Suppressor macrophage treated with lipopolysaccharide for 4 hours (primary cell): Measurements from ENCODE around the gene NTNG1.

ENCODE experiments used
- DNase-seq: peaks from one replicate; pipeline ENCODE4 v3.0.0-alpha.2; 2020

Gene NTNG1

DNA sequence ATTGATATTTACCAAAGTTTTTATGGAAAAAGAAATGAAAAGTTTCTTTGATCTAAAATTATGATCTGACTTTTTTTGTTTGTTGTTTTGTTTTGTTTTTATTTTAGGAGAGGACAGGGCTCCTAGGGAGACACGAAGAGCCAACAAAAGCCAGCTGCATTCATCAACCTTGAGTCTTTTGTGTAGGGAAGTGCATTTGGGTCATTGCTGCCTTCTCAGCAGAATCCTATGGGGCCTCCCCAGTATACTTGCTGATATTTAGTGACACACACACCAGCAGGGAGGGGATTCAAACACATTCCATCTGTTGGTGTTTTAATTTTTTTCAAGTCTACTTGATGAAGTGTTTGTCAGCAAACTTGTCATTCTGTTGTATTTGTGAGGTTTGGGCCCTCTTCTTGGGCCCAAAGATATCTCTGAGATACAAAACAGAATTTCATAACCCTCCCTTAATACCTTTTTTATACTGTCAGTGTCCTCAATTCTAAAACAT, 203.5 kb downstream of the NTNG1 start:
- no peak for DNase-seq

DNA sequence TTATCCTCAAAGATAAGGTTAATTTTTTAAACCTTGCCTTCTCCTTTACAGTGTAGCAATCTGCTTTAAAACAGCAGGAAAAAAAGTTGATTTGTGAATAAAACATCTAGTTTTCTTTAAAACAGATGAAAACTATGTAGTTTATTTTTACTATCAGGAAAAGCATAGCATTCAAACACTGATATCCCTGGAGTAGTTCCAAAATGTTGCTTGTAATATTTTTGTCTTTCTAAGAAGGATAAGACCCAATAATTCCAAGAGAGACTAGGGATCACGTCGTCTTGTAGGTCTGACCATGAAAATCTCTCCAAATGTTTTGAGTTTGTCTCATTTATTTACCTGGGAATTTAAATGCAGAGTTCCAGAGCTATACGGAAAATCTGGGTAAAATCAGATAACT, 204.0 kb downstream of the NTNG1 start:
- DNase-seq: no peak

DNA sequence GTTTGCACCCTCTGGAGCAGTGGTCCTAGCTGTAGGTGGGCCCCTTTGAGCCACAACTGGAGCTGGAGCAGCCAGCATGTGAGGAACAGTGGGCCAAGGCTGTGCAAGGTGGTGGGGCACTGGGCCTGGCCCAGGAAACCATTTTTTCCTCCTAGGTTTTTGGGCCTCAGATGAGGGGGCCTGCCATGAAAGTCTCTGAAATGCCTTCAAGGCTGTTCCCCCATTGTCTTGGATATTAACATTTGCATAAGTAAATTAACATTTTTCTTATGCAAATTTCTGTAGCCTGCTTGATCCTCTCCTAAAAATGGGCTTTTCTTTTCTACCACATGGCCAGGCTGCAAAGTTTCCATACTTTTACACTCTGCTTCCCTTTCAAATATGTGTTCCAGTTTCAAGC, 212.0 kb downstream of the NTNG1 start:
- no peak for DNase-seq

DNA sequence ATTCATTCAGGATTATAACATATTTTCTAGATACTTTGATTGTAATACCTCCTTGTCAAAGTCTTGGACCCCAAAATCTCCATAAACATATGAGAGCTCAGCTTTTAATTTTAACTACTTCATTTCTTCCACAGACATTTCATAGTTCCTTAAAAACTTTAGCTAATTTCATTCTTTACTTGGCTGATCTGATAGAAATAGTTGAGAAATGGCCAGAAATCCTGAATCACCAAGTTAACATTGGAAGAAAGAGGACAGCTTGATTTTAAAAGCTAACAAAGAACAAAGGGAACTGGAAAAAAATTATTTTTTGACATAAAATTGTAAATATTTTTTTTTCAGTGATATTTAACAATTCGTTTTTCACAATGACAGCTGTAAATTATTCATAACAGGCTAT, 216.5 kb downstream of the NTNG1 start:
- no peak for DNase-seq

DNA sequence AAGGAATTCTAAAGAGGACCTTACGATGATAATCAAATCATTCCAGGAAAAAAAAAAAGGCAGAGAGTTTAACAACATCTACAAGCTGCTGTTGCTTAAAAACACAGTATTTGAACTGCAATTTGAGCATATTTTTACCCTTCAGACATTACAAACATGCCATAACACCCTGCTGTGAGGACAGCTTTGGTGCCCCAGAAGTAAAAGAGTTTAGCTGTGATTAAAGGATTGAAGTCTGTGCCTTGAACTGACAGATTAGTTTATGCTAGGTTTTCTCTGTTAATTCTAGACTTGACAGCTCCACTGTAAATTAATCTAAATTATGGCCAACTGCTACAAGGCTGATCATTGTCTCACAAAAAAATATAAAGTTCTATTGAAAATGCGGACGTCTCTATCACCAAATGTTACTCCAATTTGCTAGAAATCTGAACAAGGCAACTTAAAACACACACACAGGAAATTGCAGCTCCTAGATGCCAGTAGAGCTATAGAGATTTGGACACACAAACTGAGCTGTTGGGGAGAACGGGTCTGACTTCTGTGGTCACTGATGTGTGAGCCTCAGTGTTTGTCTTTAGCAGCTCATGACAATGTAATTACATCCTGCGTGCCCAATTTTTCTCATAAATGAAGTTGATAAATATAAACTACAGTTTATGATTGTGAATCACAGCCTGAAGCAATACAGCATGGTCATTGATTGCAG, 217.9 kb downstream of the NTNG1 start:
- DNase-seq: no peak

DNA sequence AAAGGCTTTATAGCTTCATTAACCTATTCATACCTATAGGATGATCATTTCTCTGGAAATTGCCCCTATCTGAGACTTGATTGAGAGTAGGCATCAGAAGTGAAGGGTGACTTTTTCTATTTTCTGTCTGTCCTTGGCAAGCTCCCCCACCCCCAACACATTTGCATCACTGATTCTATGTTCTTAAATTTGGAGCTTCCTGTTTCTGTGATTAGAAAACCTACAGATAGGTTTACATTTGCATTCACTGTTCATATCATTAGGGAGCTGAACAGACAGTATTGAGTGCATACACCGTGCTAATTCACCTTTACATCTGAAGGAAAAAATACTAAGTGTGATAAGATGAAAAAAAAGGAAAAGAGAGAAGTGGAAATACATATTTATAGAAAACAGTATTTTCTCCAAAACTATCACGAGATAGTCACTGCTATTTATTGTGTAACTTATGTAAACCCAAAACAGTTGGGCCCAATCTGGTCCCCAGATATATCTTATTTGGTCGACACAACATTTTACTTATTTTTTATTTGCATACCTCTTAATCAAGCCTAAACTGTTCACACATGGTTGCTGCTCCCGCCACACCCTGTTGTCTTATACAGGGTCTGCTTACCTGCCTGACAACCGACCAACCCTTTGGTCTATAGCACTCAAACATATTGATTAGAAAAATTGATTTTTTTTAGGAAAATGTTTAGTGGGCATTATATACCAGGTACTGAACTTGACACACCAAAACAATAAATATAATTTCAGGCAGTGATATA, 218.8 kb downstream of the NTNG1 start:
- DNase-seq: no peak

DNA sequence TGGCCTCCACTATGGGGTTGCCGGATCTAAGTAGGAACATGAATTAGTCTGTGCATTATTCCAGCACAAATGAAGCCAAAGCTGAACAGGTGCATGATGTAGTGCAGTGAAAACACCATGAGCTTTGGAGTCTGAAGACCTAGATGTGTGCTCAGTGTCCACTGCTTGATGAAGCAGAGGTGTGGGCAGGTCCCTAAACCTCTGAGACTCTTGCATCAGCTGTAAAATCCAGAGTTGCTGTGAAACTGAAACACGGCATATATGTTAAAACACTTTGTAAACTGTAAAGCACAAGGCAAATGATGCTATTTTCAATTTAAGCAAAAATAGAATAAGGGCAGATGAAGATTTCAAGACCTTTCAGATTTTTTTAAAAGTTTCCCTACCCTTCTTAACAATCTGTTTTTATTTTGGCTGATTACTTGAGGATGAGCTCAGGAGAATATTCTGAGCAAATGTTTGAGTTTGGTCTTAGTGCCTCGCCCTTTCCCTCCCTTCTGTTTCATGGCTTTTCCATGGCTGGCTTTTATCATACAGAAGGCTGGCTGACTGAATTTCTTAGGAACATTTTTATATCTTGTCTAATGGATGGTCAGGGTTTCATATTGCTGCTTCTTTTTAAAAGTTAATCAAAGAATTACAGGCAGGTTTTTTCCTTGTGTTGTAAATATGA, 221.8 kb downstream of the NTNG1 start:
- no peak for DNase-seq

DNA sequence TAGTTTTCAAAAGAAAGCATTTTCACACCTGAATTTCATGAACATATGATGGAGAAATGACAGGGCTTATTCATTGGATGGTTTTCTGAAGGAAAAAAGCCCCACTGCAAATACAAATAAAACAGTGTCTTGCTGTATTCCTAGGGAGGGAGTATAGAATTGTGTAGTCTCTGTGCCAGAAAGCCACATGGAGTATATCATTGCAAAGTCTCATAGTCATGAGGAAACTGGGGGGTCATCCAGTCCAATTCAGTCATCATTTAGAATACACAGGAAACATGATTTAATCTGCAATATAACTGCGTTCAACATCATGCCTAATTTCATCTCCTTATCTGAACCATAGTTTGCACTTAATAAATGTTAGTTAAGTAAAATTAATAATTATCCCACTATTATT, 222.3 kb downstream of the NTNG1 start:
- no peak for DNase-seq

DNA sequence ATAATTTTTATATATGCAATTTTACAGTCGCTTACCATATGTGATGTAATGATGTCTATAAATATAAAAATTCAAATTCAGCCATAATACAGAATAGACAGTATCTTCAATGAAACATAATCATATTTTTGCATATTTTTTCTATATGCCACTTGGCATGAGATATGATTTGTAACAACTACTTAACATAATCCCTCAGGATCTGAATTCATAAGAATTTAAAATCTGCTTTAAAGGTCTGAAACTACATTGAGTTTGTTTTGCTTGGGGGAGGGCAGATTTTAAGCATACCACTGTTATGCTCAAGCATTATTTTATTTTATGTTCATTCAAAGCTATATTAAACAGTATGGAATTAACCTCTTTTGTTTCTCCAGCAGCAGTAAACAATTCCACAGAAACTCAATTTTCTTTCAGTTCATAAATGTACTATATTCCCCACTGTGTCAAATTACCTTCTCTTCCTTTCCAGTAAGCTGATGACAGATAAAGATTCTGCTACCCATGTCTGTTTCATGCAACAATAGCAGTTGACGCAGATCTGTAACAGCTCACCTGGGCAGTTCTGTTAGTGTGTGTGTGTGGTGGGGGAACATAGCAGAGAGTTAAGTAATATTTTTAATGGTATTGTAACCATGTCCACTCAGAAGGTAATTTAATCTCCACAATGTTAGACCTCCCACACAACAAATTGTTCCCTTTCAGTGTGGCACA, 224.8 kb downstream of the NTNG1 start:
- DNase-seq: no peak

DNA sequence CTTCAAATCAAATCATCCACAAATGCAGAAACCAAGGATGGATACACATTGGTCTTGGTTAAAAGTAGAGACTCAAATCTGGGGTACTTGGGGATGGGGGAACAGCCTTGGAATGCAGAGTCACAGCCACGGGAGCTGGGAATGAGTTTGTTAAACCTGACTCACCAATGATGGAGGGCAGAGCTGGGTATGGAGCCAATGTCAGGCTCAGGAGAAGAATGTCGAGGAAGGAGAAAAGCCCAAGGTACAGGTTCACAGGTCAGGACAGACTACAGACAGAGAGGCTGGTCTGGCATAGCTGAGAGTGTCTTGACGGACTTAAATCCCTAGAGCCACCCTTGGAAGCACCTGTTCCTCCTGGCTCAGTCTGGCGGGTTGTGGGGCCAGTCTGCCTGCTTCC, 237.6 kb downstream of the NTNG1 start:
- no peak for DNase-seq

DNA sequence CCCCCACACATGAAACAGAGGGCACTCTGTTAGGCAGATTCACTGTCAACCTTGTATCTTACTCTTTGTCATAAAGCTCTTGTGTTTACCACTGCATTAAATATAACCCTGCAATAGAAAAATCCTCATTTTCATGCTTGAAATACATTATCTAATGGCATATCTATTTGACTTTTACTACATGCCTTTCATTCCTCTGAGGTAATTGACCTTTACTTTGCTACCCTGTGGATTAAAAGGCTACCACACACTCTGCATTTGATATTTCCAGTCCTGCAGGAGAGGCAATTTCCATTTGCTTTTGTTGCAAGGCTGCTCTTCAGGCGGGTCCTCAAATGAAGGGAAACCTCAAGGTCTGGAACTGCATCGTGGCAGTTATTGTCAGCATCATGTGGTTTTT, 238.0 kb downstream of the NTNG1 start:
- no peak for DNase-seq

DNA sequence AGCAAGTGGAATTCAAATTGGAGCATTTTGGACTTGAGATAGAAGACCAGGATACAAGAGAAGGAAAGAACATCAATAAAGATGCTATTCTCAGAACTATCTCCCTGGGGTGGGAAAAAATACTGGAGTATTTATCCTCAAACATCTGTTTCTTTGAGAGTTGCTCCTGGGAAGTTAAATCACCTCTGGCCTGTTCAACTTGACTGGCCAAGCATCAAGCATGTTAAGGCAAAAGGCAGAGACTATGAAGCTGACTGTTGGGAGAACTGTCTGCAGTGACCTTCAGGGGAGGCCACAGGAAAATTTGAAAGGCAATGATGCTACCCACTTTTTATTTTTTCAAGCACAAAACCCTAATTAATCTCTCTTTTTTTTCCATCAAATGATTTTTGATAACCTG, 239.0 kb downstream of the NTNG1 start:
- DNase-seq: no peak

DNA sequence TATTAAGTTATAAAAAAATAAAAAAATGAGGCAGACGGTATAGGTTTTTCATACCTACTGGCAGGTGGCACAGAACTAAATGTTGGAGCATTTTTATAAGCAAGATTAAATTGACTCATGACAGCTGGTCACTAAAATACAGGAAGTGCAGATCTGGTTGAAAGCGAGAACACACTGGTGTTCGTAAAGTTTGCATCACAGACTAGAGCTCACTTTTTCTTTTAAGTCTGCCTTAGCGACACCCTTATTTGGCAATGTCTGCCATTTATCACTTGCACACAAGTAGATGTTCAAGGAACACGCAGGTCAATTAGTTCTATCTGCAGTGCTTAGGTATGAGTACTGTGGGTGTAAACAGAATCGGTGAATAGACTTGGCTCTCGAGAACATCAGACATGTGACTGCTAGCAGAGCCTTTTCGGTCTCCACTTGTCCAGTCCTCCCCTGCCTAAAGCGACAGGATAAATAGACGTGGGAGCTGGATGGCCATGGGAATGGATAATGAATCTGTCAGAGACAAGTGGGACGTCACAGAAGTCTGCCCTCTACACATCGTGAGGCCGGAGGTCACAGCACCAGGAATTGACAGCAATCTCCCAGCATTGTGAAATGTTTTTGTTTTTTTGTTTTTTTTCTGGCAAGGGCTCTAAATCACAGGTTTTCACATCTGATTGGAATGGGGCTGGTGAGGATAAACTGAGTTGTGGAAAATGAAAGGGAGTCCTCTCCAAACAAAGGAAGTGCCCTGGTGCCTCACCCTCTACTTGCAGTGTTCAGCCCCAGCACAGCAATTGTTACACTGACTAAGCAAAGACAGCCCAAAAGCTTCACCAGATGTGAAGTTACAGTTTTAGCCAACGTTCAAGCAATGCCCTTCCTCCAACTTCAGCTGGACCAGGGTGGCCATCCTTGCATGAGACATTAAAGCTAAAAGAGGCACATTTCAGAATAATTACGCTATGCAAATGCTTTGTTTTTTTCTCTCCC, 248.9 kb downstream of the NTNG1 start:
- DNase-seq: no peak

DNA sequence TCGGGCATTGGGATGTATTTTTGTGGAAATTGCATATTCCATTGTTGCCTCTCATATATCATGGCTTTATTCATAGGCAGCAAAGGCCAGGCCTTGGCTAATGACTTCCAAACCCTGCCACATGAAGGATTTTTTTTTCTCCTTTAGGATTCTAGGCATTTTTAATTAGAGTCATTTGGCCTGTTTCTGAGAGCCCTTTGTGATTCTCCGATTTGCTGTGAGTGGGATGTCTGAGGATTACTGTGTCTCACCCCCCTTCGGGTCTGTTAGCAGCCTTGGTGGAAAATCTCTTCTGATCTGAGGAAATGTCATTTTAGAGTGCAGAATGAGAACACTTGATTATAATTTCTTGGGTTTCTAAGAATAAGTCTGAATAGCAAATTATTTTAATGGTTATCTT, 253.5 kb downstream of the NTNG1 start:
- no peak for DNase-seq

DNA sequence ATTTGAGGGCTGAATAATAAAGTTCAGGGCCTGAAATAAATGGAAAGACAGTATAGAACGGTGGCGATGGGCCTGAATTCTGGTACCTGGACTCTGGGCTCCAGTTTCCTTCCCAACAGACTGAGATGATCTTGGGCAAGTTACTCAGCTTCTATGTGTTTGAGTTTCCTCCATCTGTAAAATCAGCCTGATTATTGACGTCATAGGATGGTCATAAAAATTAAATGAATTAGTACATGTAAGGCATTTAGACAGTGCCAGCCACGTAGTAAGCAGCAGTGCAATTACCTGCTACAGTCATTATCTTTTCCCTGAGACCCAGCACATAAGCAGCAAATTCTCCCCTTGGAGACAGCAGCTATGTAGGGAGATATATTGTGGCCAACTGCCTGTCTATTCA, 260.9 kb downstream of the NTNG1 start:
- no peak for DNase-seq

DNA sequence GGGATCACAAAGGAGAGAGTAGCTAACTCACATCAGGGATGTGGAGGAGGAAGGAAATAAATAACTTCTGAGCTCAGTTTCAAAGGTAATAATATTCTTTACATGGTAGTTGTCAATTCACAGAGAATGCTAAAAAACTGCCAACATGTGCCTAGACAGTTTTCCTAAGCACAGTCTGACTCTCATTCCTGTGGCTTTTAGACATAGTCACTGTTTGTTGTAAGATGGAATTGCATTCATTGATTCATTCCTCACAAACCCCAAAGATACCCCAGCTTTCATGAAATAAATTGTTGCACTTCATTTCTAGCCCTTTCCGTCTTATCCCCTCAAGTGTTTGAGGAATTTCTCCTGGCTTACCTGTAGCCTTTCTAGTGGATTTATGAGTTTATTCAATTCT, 263.9 kb downstream of the NTNG1 start:
- no peak for DNase-seq

DNA sequence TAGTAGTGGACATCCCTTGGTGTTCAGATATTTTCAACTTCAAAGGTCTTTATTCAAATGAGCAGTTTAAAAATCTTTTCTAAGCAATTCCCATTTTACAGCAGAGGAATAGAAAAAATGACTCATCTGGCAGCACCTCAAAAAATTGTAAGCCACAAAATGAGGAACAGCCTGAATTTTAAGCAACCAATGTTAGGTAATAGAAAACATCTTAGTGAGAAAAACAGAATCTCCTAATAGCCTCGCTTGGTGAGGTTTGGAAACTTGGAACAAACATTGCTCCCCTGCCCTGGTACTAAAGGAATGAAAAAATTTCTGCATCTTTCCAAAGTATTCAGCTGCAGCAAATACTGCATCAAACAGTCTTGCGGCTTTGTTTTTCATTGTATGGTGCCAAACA, 264.4 kb downstream of the NTNG1 start:
- peak; percentile 43 for DNase-seq

DNA sequence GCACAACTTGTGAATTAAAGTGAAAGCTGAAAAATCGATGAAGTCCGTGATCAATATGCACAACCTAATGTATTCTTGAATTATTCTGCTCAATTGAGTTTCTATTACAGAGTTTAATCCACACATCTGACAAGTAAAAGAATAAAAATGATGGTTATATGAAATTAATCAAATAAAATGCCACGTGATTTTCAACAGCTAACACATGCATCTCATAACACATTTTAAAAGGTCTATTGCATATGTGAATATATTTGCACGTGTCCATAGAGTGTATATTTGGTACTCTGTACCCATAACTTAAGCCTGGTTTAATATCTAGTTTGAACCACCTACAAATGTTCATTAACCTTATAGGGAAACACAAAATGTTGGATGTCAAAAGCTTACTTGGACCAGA, 266.2 kb downstream of the NTNG1 start:
- DNase-seq: no peak

DNA sequence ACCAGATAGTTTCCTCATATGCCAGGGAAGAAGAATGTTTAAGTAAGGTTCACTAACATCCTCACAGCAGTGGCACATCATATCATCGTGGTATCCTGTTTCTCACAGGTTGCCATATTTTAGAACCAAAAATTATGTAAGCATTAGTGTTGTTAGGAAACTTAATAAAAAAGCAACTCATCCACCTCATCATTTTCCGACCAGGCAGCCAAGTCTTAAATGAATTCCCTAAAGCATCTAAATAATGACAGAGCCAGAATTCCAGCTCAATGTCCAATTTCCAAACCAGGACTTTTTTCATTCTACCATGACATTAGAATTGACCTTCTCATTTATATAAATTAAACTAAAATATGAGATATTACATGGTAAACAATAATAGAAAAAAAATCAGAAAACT, 272.7 kb downstream of the NTNG1 start:
- DNase-seq: no peak

DNA sequence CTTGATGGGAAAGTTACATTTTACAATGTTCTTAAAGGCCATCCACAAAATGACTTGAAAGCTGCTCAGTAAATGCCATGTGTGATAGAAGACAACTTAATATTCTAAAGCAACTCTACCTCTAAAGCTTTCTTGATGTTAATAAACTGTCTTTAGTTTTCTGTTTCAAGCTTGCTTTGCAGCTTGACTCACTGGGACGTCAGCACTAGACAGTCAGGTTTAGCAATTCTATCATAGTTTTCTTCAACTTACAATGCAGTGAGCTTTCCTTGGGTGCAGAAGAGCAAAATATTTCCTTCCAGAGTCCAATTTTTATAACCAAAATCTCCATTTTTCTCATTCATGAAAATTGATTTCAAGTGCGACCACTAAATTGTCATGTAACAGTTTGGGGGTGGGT, 273.1 kb downstream of the NTNG1 start:
- no peak for DNase-seq

DNA sequence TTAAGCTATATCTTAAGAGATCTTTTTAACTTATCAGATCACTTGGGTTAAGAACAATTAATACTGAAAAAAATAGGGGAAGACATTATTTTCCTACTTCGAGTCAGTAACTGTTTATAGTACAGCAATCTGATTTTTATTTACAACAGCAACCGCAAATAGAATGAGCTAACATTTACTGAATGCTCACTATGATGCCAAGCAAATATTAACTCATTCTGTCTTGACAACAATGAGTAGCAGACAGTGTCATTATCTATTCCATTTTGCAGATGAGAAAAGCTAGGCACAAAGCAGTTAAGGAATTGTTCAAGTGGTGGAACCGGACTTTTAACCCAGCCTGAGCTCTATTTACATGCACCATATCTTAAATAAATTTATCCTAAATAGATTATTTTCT, 273.7 kb downstream of the NTNG1 start:
- no peak for DNase-seq

DNA sequence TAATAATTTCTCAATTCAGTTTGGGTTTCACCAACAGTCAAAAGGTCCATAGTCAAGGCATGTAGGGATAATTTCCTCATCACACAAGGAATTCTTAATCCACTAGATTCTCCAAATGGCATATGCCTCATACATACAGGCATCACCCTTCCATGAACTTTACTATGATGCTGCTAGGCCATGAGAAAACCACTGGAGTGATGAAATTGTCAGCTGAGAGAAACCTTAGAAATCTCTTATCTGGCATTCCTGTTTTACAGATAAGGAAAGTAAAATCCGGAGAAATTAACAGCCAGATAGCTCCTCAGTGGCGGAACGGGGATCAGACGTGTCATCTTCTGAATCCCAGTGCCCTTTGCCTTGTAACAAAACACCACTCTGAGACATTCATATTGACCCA, 274.4 kb downstream of the NTNG1 start:
- DNase-seq: no peak
